DMS 273 treated with DMSO at 0.1 percent for 48 hours (cell line): Measurements from ENCODE around the gene EHMT1.
A peak's percentile ranks its signal among the peaks of the same experiment; 100 is the strongest.

Source experiments
- DNase-seq: peaks from one replicate; lab custom pipeline; 2025; lab: John Stamatoyannopoulos, UW

The EHMT1 gene

GRCh38 chr9:137618105-137619067, at the start of gene EHMT1:
TSS of gene EHMT1 (plus strand) at chr9:137619005. CDS start at chr9:137619029, 24 bp downstream.
- no peak for DNase-seq

GRCh38 chr9:137569609-137570203, 49.1 kb upstream of the EHMT1 start:
- DNase-seq: no peak

GRCh38 chr9:137570566-137570965, 48.2 kb upstream of the EHMT1 start:
- DNase-seq: no peak

GRCh38 chr9:137574192-137574591, 44.6 kb upstream of the EHMT1 start:
- no peak for DNase-seq

GRCh38 chr9:137575364-137575715, 43.5 kb upstream of the EHMT1 start:
- no peak for DNase-seq

GRCh38 chr9:137575716-137576411, 42.9 kb upstream of the EHMT1 start:
- no peak for DNase-seq

GRCh38 chr9:137578518-137579258, 40.1 kb upstream of the EHMT1 start, which contains the start of gene DPH7:
TSS of gene DPH7 (minus strand) at chr9:137578925. CDS start at chr9:137578777, 148 bp downstream.
- DNase-seq: peak; percentile 49

GRCh38 chr9:137579259-137579604, 39.6 kb upstream of the EHMT1 start:
- DNase-seq: no peak

GRCh38 chr9:137580209-137580953, 38.4 kb upstream of the EHMT1 start:
- no peak for DNase-seq

GRCh38 chr9:137580954-137581322, 37.9 kb upstream of the EHMT1 start:
- DNase-seq: no peak

- no peak for DNase-seq
These were observed 37.2 kb upstream of the EHMT1 start for GRCh38 chr9:137581361-137582285.

- DNase-seq: no peak
These were observed 36.4 kb upstream of the EHMT1 start for GRCh38 chr9:137582286-137582860.

GRCh38 chr9:137583347-137583746, 35.5 kb upstream of the EHMT1 start:
- DNase-seq: no peak

- no peak for DNase-seq
These were observed 34.8 kb upstream of the EHMT1 start for GRCh38 chr9:137583957-137584356.

GRCh38 chr9:137586854-137587253, 32.0 kb upstream of the EHMT1 start:
- DNase-seq: no peak

- DNase-seq: no peak
These were observed 30.5 kb upstream of the EHMT1 start for GRCh38 chr9:137588311-137588710.

- no peak for DNase-seq
These were observed 29.9 kb upstream of the EHMT1 start for GRCh38 chr9:137588891-137589290.

GRCh38 chr9:137589441-137590122, 29.2 kb upstream of the EHMT1 start:
- DNase-seq: no peak

- no peak for DNase-seq
These were observed 28.7 kb upstream of the EHMT1 start for GRCh38 chr9:137590123-137590468.
